ENCODE data around the gene SALL1. TPM values are rescaled to one million over a fixed set of nuclear protein-coding genes. Genes with fewer than 3 reads are reported as not detected.

Gene SALL1
- total RNA-seq, 1 donor from 2014 or later, result 4.4 TPM

DNA sequence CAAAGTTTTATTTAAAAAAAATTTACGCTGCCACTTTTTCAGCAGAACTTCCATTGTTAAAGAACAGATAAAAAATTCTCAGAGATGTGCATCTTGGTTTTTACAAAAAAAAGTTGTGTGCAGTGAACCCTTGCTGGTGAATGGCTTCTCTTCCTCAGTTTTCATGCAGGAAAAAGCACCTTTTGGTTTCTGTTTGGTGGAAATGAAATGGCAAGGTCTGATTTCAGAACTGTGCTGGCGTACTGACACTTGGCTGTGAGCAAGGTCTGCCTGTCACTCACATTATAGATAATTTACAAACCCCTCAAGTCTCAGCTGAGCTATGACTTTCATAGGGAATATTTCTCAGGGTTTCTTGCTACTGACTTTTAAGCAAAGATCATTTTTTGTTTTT is 5.7 kb upstream of the SALL1 start:
- no peak for DNase-seq (ENCODE audit: low spot score)

DNA sequence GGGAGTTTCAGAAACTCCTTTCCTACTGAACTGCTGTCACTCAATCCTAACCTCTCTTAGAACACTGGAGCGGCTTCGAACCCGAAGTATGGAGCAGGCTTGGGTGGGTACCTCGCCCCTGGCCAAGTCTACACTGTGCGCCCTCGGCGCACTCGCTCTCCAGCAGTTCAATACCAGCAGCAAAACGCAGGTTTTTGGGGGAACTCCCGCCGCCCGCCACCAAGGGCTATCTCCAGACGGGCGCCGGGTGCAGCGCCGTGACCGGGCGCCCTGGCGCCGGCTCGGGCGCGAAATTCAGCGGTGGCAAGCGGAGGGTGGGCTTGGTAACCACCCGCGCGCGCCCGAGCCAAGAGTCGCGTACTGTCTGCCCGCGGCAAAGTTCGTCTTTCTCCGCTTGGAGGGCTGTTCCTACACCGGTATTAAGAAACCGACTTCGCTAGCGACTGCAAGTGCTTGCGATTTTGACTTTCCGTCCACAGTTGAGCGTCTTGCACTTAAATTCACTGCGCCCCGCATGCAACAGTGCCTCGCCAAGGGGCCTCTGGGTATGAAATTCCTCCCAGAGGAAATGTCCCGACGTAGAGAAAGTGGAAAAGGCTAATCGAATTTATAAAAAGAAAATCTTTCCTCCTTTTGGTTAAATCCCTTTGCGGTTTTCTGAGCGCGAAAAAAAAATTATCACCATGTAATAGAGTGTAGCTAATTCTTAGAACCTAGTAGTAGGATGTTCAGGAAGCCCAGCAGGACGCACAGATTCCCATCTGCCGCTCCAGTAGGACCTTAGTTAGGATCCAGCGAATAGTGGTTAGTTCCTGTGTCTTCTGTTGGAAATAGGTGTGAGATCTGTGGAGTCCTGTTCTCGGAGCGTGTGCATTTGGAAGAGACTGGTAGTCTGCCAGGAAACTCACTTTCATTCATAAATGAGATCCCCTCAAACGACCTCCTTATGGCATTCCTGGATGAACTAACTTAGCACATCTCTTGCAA is 5.0 kb upstream of the SALL1 start:
- no peak for DNase-seq (ENCODE audit: low spot score)

DNA sequence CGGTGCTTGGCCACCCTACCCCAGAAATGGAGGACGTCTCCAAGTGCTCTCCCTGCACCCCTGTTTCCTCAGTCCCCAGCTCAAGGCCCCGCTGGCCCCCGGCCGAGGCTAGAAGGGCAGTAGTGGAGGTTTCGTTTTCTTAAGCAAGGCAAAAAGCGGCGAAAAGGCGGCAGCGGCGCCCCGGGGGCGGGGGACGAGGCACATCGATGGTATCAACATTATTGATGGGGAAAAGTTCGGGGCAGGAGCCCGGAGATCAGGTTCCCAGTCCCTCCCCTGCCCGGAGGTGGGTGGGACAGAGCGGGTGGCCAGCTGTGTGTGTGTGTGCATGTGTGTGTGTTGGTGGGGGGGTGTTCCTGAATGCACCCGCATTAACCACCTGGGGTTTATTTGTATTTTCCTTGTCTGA is 4.1 kb upstream of the SALL1 start:
- no peak for DNase-seq (ENCODE audit: low spot score)

DNA sequence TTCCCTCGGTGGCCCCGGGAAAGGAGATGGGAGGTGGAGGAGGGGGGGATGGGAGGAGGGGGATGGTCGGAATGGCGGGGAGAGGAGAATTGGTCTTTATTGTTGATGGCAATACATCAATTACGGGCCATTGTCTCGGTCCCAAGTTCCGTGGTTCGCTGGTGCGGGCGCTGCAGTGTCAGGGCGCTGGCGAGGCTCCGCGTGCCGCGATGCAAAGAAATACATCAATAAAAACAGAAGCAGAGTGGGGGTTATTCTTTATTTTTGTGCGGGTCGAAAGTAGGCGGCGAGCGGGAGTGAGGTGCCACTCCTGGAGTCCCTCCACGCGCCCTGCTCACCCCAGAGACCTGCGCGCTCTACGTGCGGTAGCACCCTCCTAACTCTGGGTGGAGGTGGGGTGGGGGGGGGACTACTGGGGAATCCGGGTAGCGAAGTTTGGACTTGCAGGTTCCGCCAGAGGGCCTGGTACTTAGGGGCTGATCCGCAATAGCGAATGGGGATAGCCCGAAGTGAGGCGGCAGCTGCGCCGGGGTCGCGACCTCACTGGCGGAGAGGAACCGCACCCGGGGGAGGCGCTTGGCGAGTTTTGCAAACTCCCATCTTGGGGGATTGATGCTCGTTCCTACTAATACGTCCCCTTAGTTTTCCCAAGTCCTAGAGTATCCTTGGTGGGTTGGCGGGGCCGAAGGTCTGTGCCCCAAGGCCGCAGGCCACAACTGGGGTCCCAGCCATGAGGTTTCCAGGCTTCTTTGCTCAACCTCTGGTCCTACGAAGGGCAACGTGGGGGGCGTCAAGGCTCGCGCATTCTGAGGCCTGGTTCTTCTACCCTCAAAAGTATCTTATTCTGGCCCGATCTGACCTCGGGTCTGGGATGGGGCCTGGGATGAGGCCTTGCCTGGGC is 3.5 kb upstream of the SALL1 start:
- DNase-seq (ENCODE audit: low spot score), result no peak

DNA sequence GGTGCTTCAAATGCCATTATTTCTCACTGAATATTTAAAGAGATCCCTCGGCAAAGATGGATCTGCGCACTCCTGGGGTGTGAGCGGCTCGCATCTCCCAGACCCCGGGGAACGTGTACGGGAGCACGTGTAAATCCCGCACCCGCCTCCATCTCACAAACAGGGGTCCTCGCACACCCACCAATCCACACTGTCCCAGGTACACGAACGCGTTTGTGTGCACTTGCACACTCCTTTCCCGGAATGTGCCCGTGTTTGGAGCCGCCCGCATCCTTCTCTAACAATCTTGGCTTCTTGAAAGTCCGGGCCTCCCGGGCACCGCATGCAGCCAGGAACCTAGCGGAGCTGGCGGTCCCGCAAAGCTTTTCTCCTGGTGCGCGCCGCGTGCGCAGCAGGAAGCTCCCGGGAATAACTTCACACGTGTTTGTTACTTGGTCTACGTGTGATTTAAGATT is 2.5 kb upstream of the SALL1 start:
- no peak for DNase-seq (ENCODE audit: low spot score)

DNA sequence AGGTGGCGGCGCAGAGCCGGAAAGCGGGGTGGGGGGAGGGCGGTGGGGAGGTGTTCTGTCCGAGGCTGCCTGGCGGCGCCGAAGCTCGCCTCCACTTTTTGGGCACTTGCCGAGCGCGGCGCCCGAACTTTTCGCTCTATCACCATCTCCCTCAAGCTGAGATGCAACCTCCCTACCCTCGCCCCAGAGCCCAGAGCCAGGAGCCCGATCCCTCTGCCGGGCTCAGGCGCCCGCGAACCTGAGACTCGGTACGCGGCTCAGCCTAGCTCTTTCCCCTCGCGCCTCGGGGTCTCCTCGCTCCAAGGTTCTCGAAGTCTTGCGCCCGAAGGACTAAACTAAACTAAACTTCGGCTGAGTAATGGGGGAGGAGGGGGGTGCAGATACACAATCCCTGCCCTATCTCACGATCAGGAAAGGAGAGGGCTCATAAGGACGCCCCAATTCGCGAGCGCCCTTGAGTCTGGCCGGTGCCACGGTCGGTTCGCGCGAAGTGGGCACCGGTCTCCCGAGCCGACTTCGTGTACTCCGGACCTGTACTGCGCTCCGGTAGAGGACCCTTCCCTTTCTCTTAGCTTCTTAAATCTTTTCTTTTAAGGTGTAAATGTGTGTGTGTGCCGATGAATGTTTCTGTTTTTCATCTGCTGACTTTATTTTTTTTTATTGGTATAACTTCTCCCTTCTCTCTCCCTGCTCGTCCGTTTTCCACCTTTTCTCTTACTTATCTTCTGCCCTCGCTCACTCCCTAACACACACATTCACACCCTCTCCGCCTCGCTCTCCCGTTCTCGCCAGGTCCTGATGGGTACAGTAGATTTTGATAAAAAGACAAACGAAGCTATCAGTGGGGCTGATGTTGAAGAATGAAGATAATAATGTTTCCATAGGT is 1.9 kb upstream of the SALL1 start:
- no peak for DNase-seq (ENCODE audit: low spot score)

DNA sequence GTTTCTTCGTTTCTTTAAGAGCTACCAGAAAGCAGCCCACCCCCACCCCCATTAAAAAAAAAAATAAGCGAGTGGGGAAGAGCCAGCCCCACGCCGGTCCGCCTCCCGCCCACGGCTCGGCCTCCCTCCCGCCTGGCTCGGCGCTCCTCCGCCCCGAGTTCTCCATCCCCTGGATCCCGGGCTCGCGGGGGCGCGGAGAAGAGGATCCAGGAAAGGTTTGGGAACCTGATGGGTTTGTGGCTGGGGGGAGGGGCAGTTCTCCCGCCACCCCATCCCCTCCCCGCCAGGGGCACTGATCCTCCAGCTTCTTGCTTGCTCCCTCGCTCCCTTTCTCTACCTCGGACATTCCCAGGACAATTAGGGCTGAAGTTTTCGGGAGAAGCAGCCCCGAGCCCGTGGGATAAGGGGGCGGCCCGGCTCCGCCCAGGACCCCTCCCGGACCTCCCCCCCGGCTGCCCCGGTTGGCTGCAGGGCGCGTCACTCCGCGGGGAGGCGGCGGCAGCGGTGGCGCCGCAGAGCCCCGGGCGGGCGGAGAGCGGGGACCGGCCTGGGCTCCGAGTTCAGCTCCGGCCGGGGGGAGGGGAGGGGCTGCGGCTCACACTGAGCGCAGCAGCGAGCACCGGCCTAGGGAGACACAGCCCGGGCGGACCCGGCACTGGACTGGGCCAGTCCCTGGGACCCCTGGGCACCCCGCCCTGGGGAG is 1.0 kb upstream of the SALL1 start:
- DNase-seq (ENCODE audit: low spot score), result no peak

DNA sequence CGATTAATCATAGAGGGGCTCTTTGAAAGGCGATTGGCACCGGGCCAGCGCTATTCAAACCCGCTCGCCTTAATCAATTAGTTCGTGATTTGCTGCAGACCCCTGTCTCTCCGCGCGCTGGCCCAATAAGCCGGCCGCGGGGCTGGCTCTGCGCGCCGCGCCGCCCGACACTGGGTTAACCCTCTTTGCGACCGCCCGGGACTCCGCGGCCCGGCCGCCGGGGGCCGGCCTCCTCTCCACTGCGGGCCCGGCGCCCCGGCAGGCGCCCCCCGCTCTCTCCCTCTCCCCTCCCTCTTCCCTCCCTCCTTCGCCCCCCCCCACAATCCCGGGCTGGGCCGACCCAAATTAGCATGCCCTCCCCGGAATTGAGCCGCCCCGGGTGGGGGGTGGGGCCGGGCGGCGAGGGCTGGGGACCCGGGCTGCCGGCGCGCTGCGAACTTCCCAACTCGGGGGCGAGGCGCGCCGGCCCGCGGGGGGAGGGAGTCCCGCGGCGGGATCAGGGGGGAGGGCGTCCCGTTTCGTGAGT is 428 bp upstream of the SALL1 start:
- DNase-seq (ENCODE audit: low spot score), result no peak

DNA sequence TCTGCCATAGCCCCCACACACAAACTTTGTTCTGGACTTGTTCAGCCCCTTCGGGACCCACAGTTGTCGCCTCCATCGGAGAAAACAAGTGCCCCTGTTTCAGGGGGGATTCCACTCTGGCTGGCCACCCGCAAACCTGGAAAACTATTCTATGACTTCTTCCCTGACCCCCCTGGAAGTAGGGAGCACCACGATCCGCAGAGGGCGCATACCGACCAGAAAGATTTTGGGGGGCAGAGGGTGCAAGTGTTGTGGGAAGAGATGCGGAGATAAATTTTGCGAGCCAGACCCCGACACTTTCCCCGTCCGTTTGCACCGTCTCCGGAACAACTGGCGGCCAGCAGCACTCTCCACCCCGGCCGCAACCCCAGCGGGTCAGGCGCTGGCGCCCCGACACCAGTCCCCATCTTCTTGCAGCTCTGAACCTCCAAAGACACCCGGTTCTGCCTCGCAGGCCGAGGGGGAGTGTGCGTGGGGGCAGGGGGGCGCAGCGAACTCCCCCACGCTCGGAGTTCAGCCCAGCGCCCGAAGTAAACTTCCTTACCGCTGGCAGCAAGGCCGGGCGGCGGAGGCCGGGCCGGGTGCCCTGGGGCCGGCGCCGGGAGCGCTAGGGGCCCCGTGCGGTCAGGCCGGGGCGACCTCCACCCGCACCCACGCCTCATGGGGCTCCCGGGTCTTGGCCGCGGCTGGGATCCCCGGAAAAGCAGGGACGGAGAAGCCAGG is 744 bp downstream of the SALL1 start:
- no peak for DNase-seq (ENCODE audit: low spot score)

DNA sequence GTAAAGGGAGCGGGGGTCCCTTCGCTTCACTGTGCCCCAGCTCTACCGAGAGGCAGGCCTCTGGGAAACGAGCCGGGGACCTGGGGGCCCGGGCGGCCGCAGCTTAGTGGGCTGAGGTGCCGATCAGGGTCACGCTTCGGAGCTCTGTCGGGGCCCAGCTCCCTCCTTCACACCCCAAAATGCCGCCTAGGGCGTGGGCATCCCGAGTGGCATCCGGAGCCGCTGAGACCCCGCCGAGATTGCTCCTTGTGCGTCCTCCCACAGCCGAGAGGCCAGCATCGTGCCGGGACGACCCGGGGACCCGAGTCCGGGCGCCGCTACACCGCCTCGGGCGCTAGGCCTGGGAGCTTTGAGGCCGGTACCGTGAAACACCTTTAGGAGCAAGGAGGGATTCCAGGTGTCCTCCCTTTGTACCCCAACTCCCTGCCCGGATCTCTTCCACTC is 1.3 kb downstream of the SALL1 start:
- DNase-seq (ENCODE audit: low spot score), result no peak

DNA sequence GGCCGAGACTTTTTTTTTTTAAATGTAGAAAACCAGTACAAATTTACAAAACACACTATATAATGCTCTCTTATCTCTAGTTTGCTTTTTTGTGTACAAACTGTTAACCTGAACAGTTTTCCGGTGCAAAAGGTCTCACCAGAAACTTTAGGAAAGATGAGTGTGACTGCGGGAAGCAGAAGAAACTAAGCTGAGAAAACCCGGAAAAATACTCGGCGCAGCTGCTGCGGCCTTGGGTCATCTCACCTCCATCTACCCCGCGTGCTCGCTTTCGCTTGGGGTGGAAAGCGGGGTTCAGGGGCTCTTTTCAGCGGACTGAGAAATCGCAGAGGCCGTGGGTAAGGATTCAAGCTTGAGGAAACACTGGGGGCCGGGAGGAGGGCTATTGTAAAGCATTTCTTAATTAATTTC is 1.8 kb downstream of the SALL1 start:
- DNase-seq (ENCODE audit: low spot score), result no peak

DNA sequence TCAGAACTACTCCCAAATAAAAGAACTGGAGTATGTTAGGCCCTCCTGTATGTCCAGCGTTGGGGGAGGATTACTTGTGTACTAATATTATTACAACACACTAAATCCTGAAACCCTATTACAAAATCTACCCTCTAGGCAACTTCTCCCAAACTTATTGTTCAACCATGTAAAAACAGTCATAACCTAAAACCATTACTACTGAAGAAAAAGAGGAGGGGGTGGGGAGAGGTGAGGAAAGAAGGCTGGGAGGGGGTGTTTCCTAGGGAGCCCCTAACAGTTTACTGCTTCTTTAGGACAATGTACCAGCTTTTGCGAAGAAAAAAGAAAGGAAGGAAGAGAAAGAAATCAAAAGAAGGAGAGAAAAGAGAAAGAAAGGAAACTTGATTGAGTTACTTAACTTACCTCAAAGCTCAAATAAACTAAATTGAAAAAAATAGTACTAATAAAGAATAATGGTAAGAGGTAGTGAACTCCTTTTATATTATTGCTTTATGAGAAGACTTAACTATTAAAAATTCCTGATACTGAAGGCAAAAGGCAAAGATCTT is 2.3 kb downstream of the SALL1 start:
- no peak for DNase-seq (ENCODE audit: low spot score)

DNA sequence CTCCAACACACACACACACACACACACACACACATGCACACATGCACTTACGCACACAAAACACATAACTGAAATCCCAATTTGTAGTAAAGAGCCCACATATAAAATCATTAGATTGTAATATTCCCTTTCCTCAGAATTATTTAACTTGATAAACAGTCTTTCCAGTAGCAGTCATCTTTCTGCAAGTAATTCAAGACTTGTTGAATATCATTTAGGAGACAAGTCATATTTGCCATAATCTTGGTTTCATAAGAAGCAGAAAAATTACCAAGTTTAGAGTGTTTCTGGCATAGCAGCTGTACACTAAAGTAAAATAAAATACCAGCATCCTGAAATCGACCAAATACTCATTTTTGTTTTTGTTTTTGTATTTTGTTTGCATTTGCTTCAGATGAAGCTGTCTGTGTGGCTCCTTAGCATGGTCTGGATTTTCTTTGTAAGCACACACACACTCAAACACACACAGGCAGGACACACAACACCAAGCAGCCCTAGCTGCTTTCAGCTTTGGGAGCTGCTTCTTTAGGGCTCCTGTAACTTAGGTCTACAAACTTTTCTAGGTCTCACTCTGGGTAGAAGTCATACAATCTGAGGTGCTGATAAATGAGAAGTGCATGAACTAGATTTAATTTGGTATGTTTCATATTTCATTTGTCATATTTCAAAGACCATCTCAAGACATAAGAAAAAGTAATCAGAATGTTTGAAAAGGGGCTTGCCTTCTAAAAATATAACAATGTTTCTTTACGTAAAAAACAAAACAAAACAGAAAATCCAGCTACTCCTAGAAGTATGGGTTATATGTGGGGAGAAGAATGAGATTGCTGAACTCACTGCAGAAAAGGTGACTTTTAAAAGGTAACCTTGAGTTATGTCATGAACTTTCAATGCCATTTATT is 3.0 kb downstream of the SALL1 start:
- DNase-seq (ENCODE audit: low spot score), result no peak

DNA sequence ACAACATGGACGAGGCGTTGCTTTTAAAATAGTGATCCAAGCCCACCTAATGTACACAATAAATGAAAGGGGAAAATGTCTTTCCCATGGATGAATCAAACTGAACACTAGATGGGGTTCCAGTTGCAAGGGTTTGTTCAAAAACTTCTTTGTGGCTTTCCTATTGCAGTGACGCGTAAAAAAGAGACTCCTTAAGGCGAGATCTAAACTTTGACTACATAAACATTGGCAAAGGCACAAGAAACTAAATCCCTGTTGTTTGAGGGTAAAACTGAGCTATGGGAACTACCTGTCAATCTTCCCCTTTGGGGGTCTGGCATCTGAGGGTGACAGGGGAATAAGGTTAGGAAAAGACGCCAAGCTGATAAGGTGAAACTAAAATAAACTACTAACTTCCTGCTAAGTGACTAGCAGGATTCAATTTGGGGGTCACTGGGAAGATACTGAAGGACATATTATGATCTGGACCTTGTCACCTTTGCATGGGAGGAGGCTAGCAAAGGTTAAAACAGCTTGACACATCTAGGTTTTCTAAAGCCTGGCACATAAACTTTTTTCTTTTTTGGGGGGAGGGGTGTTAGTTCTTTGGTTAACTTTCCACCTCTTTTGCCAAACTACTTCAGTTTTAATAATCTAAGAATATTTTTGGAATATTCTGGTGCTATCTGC is 4.7 kb downstream of the SALL1 start:
- no peak for DNase-seq (ENCODE audit: low spot score)

DNA sequence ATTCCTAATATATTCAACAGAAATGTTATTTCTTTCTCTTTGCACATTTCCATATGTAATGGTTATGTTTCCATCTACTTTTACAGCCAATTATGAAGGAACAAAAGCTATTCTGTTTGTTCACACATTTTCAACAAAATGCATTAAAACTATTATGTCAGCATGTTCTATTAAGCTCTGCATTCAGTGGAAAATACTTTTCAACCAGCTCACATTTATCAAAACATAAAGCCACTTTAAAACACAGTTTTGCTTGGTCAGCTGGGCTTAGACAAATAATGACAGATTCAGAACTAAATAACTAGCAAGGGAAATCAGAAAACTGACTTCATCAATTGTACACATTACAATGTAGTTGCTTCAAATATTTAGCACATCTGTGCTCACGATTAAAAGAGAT is 6.9 kb downstream of the SALL1 start:
- DNase-seq (ENCODE audit: low spot score), result no peak

DNA sequence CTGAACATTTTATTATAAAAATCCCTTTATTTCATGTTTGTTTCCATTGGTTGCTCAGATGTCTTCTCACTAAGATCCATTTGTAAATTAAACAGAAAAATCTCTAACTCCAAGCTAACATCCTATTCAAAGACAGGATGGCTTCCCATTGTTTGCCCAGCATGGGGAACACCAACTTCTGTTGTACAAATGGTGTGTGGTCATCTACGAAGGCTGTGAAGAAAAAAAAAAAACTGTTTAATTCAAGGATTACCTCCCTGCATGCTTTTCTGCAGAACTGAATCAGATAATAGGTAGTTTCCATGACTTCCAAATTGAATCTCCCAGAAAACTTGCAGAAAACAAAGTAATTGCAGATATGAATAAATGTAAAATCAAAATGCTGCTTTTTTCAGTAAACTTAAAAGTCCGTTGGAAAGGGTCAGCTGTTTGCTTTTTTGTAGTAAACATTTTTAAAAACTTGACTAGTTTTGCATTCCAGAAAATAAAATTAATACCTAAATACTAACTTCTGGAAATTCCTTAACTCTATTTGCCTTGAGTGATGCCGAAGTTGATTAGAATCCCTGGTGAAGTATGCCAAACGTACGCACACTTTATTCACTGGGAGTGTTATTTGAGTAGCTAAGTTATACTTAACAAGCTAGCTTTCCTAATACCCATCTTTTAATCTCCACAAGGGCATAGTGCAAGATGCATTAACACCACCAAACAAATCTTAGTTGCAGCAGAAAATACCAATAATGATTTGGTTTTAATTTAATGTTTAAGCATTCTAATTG is 7.7 kb downstream of the SALL1 start:
- DNase-seq (ENCODE audit: low spot score), result no peak

DNA sequence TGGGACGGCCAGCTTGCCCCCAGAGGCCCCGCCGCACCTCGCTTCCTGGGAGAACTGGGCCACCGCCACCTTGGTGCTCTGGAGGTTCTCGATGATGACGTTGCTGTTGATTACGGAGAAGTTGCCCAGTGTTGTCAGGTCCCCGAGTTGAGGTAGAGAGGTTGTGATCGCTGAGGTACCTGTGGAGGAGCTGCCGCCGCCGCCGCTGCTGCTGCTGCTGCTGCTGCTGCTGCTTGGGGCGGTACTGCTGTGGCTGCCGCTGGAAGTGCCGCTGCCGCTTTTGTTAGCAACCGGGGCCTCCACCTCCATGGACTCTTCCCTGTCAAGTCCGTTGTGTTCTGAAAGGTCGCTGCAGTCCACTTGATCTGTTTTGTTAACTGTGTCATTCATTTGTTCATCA is 9.5 kb downstream of the SALL1 start:
- no peak for DNase-seq (ENCODE audit: low spot score)
